ENCODE results near the gene CES4A. TPM values are rescaled to one million over a fixed set of nuclear protein-coding genes. Genes with fewer than 3 reads are reported as not detected.
A peak's percentile ranks its signal among the peaks of the same experiment; 100 is the strongest.

The CES4A gene
- total and polyA plus RNA-seq, 2 experiments from 2014 or later: 11.8 to 12.3 TPM

GRCh38 chr16:67054901-67055300, 66.5 kb downstream of the CES4A start:
- no peak for DNase-seq (ENCODE audit: low spot score)
- H3K27ac ChIP-seq: no peak overlapping the region
- H3K36me3 ChIP-seq (replicated peaks; ENCODE audit: insufficient read depth, low read depth): no peaks in the 10 kb centered on the region
- H3K79me2 ChIP-seq: peaks cover 63% of the 10 kb centered on the region
- no peak overlapping the region for H3K4me3 ChIP-seq
- TF ChIP-seq, protein P1, sequence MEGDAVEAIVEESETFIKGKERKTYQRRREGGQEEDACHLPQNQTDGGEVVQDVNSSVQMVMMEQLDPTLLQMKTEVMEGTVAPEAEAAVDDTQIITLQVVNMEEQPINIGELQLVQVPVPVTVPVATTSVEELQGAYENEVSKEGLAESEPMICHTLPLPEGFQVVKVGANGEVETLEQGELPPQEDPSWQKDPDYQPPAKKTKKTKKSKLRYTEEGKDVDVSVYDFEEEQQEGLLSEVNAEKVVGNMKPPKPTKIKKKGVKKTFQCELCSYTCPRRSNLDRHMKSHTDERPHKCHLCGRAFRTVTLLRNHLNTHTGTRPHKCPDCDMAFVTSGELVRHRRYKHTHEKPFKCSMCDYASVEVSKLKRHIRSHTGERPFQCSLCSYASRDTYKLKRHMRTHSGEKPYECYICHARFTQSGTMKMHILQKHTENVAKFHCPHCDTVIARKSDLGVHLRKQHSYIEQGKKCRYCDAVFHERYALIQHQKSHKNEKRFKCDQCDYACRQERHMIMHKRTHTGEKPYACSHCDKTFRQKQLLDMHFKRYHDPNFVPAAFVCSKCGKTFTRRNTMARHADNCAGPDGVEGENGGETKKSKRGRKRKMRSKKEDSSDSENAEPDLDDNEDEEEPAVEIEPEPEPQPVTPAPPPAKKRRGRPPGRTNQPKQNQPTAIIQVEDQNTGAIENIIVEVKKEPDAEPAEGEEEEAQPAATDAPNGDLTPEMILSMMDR (IDR thresholded peaks at IDR 0.05; ENCODE audit: poor library complexity): no peak
- no peak for TF ChIP-seq EZH2phosphoT487 (IDR thresholded peaks at IDR 0.05; ENCODE audit: low read depth, severe bottlenecking, unreplicated experiment)
- no peak for TF ChIP-seq EZH2 (IDR thresholded peaks at IDR 0.05; ENCODE audit: borderline replicate concordance)
- no peaks in the 10 kb centered on the region for H3K27me3 ChIP-seq
- no peaks in the 10 kb centered on the region for H4K20me1 ChIP-seq (ENCODE audit: insufficient read depth, poor library complexity, severe bottlenecking)
- 90% methylated on average over 2 of the region's 2 CpGs for WGBS (ENCODE audit: low lambda C conversion rate, missing lambda C conversion rate)
- no peaks in the 10 kb centered on the region for H3K4me1 ChIP-seq (ENCODE audit: insufficient read depth)
- no peak overlapping the region for H3K4me2 ChIP-seq
- no peaks in the 10 kb centered on the region for H3K9me3 ChIP-seq (ENCODE audit: low read depth)
- H2AFZ ChIP-seq: no peak overlapping the region
- H3K9me2 ChIP-seq (replicated peaks; ENCODE audit: insufficient read depth): no peaks in the 10 kb centered on the region

- TF ChIP-seq, protein P1 (IDR thresholded peaks at IDR 0.05; ENCODE audit: poor library complexity): no peak
- TF ChIP-seq EZH2phosphoT487 (IDR thresholded peaks at IDR 0.05; ENCODE audit: low read depth, severe bottlenecking, unreplicated experiment) (no peak), EZH2 (IDR thresholded peaks at IDR 0.05; ENCODE audit: borderline replicate concordance) (no peak)
- 86% methylated on average over 4 of the region's 4 CpGs for WGBS (ENCODE audit: low lambda C conversion rate, missing lambda C conversion rate)
- H3K9me3 ChIP-seq (ENCODE audit: low read depth): no peaks in the 10 kb centered on the region
- H3K9me2 ChIP-seq (replicated peaks; ENCODE audit: insufficient read depth): no peaks in the 10 kb centered on the region
- H3K4me1 ChIP-seq (ENCODE audit: insufficient read depth): no peaks in the 10 kb centered on the region
- no peak overlapping the region for H2AFZ ChIP-seq
- no peaks in the 10 kb centered on the region for H3K27me3 ChIP-seq
- no peaks in the 10 kb centered on the region for H3K36me3 ChIP-seq (replicated peaks; ENCODE audit: insufficient read depth, low read depth)
- DNase-seq (ENCODE audit: low spot score): peak; percentile 71
- H3K27ac ChIP-seq: peak overlapping the region; percentile 55
- no peaks in the 10 kb centered on the region for H4K20me1 ChIP-seq (ENCODE audit: insufficient read depth, poor library complexity, severe bottlenecking)
- H3K4me3 ChIP-seq: no peak overlapping the region
- peaks cover 66% of the 10 kb centered on the region for H3K79me2 ChIP-seq
- peak overlapping the region; percentile 17 for H3K4me2 ChIP-seq
These were observed 67.5 kb downstream of the CES4A start for GRCh38 chr16:67055712-67056487.

Small RNAs within 50 kb of the gene (small RNA-seq; reads per million reads assigned to genes)
- not detected for gene RN7SL543P

Other genes starting within 250 kb of the CES4A start
- gene DYNC1LI2, start 237.0 kb upstream of the CES4A start, total RNA-seq: 97.3 and 129 TPM in 2 replicates
- 99.1 and 121 TPM in 2 replicates for gene DYNC1LI2, start 237.0 kb upstream of the CES4A start, polyA plus RNA-seq
- 0.07 TPM in 1 of 2 replicates, not detected in the other for gene TERB1, start 187.0 kb upstream of the CES4A start, total RNA-seq
- gene TERB1, start 187.0 kb upstream of the CES4A start, polyA plus RNA-seq: not detected in 2 replicates
- 68.5 and 72.6 TPM in 2 replicates for gene NAE1, start 157.6 kb upstream of the CES4A start, total RNA-seq
- 58.7 and 60.3 TPM in 2 replicates for gene NAE1, start 157.6 kb upstream of the CES4A start, polyA plus RNA-seq
- gene CA7, start 144.2 kb upstream of the CES4A start, total RNA-seq: 2.5 and 3.3 TPM in 2 replicates
- 0.25 and 3.3 TPM in 2 replicates for gene CA7, start 144.2 kb upstream of the CES4A start, polyA plus RNA-seq
- gene PDP2, start 108.1 kb upstream of the CES4A start, total RNA-seq: 9.7 and 17.7 TPM in 2 replicates
- 3.5 and 5.2 TPM in 2 replicates for gene PDP2, start 108.1 kb upstream of the CES4A start, polyA plus RNA-seq
- 2.9 and 3.2 TPM in 2 replicates for gene CDH16, start 69.7 kb upstream of the CES4A start, total RNA-seq
- gene CDH16, start 69.7 kb upstream of the CES4A start, polyA plus RNA-seq: 2.2 and 4.4 TPM in 2 replicates
- 8.2 and 8.8 TPM in 2 replicates for gene RRAD, start 63.1 kb upstream of the CES4A start, total RNA-seq
- 16.3 and 27.6 TPM in 2 replicates for gene RRAD, start 63.1 kb upstream of the CES4A start, polyA plus RNA-seq
- gene CIAO2B, start 54.2 kb upstream of the CES4A start, total RNA-seq: 106 and 131 TPM in 2 replicates
- gene CIAO2B, start 54.2 kb upstream of the CES4A start, polyA plus RNA-seq: 147 and 154 TPM in 2 replicates
- gene CES2, start 53.1 kb upstream of the CES4A start, total RNA-seq: 52.6 and 52.8 TPM in 2 replicates
- 67.7 and 72.8 TPM in 2 replicates for gene CES2, start 53.1 kb upstream of the CES4A start, polyA plus RNA-seq
- 1.2 and 1.7 TPM in 2 replicates for gene CES3, start 27.3 kb upstream of the CES4A start, total RNA-seq
- gene CES3, start 27.3 kb upstream of the CES4A start, polyA plus RNA-seq: 3.4 and 3.8 TPM in 2 replicates
- gene CBFB, start 40.6 kb downstream of the CES4A start, total RNA-seq: 48.0 and 59.0 TPM in 2 replicates
- 39.3 and 47.4 TPM in 2 replicates for gene CBFB, start 40.6 kb downstream of the CES4A start, polyA plus RNA-seq
- 18.6 and 18.7 TPM in 2 replicates for gene PHAF1, start 121.4 kb downstream of the CES4A start, total RNA-seq
- gene PHAF1, start 121.4 kb downstream of the CES4A start, polyA plus RNA-seq: 15.2 and 20.2 TPM in 2 replicates
- gene B3GNT9, start 162.4 kb downstream of the CES4A start, total RNA-seq: 33.3 and 34.5 TPM in 2 replicates
- 37.5 and 44.2 TPM in 2 replicates for gene B3GNT9, start 162.4 kb downstream of the CES4A start, polyA plus RNA-seq
- 18.5 and 21.9 TPM in 2 replicates for gene TRADD, start 171.3 kb downstream of the CES4A start, total RNA-seq
- 31.4 and 32.4 TPM in 2 replicates for gene TRADD, start 171.3 kb downstream of the CES4A start, polyA plus RNA-seq
- 10.7 and 11.1 TPM in 2 replicates for gene FBXL8, start 171.4 kb downstream of the CES4A start, total RNA-seq
- 15.9 and 19.8 TPM in 2 replicates for gene FBXL8, start 171.4 kb downstream of the CES4A start, polyA plus RNA-seq
- 3.2 and 5.5 TPM in 2 replicates for gene HSF4, start 176.2 kb downstream of the CES4A start, total RNA-seq
- 8.5 and 15.7 TPM in 2 replicates for gene HSF4, start 176.2 kb downstream of the CES4A start, polyA plus RNA-seq
- gene NOL3, start 181.9 kb downstream of the CES4A start, total RNA-seq: 8.1 and 9.3 TPM in 2 replicates
- gene NOL3, start 181.9 kb downstream of the CES4A start, polyA plus RNA-seq: 10.9 and 11.0 TPM in 2 replicates
- 22.3 and 24.8 TPM in 2 replicates for gene MATCAP1, start 195.4 kb downstream of the CES4A start, total RNA-seq
- 25.4 and 38.5 TPM in 2 replicates for gene MATCAP1, start 195.4 kb downstream of the CES4A start, polyA plus RNA-seq
- 0.33 and 3.3 TPM in 2 replicates for gene EXOC3L1, start 201.5 kb downstream of the CES4A start, total RNA-seq
- gene EXOC3L1, start 201.5 kb downstream of the CES4A start, polyA plus RNA-seq: 2.0 and 2.6 TPM in 2 replicates
- gene E2F4, start 203.6 kb downstream of the CES4A start, total RNA-seq: 70.4 and 76.6 TPM in 2 replicates
- 72.4 and 76.4 TPM in 2 replicates for gene E2F4, start 203.6 kb downstream of the CES4A start, polyA plus RNA-seq
- 18.5 and 18.7 TPM in 2 replicates for gene ELMO3, start 210.5 kb downstream of the CES4A start, total RNA-seq
- 14.5 and 18.3 TPM in 2 replicates for gene ELMO3, start 210.5 kb downstream of the CES4A start, polyA plus RNA-seq
- gene TMEM208, start 238.5 kb downstream of the CES4A start, total RNA-seq: 47.5 and 53.2 TPM in 2 replicates
- gene TMEM208, start 238.5 kb downstream of the CES4A start, polyA plus RNA-seq: 160 and 181 TPM in 2 replicates